Measurements from ENCODE around the gene IRF2. TPM values are rescaled to one million over a fixed set of nuclear protein-coding genes. Genes with fewer than 3 reads are reported as not detected.

The IRF2 gene
- 53.3 TPM for total RNA-seq
- long read RNA-seq, transcript IRF2-201 (9 exons, 2,303 nt) = major isoform, 43 of 73 reads
- long read RNA-seq, partial matches to known transcripts = 8 of 73 reads
- long read RNA-seq, other reads (novel, unspliced or antisense) = 22 of 73 reads

DNA sequence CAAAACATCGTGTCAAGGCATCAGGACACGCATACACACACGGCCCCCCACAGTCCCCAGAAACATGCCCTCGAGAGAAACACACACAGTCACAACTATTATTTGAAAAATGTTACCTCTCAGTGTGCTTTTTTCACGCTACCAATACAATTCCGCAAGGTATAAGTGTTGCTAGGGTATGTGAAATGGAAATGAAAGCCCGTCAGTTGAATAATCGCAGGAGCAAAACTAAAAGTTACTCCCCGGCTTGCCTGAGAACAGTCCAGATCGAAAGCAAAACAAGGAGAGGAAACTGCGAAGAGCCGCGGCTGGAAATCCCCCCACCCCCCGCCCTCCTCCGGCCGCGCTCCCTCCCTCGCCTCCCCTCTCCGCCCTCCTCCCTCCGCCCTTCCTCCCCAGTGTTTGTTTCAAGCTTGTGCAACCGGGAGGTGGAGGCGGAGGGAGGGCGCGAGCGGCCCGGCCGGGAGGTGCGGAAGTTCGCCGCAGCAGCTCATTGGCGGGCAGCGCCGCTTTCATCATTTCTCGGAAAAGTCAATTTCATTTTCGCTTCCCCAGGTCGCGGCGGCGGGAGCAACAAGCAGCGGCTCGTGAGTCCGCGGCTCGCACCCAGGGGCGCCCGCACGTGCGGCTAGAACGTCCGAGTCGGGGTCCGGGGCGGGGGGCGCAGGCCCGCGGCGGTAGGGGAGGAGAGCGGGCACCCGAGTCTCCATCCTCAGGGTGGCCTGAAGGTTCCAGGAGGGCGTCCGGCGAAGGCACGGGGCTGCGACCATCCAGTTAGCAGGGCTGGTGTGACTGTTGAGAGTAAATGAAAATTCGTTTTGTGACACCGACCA is at the start of gene IRF2:
IRF2 (minus strand) TSS at position 288 of the 833 bp plus-strand sequence. CDS start 45,486 bp downstream, outside the sequence.
- no peaks in the 10 kb centered on the region for H3K36me3 ChIP-seq
- peak; percentile 98 for DNase-seq
- H3K4me3 ChIP-seq = peak within 1 kb of the TSS; percentile 86
- no peaks in the 10 kb centered on the region for H3K9me3 ChIP-seq
- peak; percentile 94 to 96 for ATAC-seq
- H3K27ac ChIP-seq = peak within 1 kb of the TSS; percentile 99
- H3K27me3 ChIP-seq (ENCODE audit: low read depth) = no peaks in the 10 kb centered on the region
- intact Hi-C loops (cut with DNase I) = no loop called here
- TF ChIP-seq, protein P1, sequence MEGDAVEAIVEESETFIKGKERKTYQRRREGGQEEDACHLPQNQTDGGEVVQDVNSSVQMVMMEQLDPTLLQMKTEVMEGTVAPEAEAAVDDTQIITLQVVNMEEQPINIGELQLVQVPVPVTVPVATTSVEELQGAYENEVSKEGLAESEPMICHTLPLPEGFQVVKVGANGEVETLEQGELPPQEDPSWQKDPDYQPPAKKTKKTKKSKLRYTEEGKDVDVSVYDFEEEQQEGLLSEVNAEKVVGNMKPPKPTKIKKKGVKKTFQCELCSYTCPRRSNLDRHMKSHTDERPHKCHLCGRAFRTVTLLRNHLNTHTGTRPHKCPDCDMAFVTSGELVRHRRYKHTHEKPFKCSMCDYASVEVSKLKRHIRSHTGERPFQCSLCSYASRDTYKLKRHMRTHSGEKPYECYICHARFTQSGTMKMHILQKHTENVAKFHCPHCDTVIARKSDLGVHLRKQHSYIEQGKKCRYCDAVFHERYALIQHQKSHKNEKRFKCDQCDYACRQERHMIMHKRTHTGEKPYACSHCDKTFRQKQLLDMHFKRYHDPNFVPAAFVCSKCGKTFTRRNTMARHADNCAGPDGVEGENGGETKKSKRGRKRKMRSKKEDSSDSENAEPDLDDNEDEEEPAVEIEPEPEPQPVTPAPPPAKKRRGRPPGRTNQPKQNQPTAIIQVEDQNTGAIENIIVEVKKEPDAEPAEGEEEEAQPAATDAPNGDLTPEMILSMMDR (IDR thresholded peaks at IDR 0.05) = no peak
- peaks cover 62% of the 10 kb centered on the region for H3K4me1 ChIP-seq

DNA sequence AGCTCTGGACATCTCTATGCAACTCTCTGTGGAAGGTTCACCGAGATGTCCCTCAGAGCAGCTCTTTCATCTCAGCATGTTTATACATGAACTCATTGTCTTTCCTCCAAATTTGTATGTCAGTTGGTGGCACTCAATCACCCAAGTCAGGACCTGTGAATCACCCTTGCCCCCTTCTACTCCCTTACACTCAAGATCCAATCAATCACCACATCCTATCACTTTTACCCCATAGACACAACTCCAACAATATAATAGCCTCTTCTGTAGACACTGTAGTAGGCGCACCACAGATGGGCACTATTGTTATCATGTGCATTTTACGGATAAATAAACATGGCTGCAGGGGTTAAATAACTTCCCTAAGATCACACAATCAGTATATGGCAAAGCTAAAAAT is 41.3 kb upstream of the IRF2 start:
- TF ChIP-seq, protein P1 (IDR thresholded peaks at IDR 0.05) = no peak
- ATAC-seq (no peak), DNase-seq (no peak)
- Histone ChIP-seq H3K27ac (no peak overlapping the region), H3K27me3 (ENCODE audit: low read depth) (no peaks in the 10 kb centered on the region), H3K4me3 (no peak overlapping the region), H3K4me1 (peaks cover 15% of the 10 kb centered on the region), H3K36me3 (no peaks in the 10 kb centered on the region), H3K9me3 (no peaks in the 10 kb centered on the region)
- intact Hi-C loops (cut with DNase I) = no loop called here

DNA sequence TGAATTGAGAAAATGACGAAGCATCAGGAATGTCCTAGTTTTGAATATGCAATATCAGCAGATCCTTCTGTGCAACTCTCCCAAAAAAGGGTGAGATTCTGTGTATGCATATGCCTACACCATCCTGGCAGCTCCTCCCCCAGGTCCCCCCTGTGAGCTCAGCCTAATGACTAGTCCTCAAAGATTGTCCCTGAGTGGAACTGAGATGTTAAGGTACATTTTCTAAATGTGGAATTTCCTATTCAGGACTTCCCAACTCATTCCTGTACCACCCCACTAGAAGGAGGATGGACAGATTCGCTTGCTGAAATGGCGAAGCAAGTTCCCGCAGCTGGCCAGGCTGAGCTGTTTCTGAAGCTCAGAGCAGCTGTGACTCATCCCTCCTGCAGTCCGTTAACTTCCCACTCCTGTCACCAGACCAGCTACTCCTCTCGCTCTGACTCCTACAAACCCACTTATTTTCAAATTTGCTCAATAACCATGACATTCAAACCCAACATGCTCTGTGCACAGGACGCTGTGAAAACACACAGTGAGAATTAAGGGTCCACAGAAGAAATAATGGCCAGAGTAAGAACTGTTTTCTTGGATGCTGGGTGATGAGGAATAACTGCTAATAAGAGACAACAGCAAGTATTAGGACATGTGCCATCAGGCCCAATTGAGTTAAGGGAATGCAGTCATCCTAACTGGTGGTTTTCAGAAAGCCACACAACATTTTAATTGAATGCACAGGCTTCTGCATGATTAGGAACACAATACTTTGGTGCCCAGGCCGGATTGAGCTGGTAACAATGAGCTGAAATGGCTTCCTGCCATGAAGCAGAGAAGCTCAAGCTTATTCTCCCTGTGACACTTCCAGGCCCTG is 40.0 kb upstream of the IRF2 start:
- H3K9me3 ChIP-seq = no peaks in the 10 kb centered on the region
- peak overlapping the region; percentile 62 for H3K27ac ChIP-seq
- H3K36me3 ChIP-seq = no peaks in the 10 kb centered on the region
- DNase-seq (peak; percentile 73), ATAC-seq (peak; percentile 80 to 84)
- H3K4me1 ChIP-seq = peaks cover 15% of the 10 kb centered on the region
- intact Hi-C loops (cut with DNase I) = no loop called here
- no peaks in the 10 kb centered on the region for H3K27me3 ChIP-seq (ENCODE audit: low read depth)
- peak overlapping the region; percentile 17 for H3K4me3 ChIP-seq
- TF ChIP-seq, protein P1 (IDR thresholded peaks at IDR 0.05) = no peak

DNA sequence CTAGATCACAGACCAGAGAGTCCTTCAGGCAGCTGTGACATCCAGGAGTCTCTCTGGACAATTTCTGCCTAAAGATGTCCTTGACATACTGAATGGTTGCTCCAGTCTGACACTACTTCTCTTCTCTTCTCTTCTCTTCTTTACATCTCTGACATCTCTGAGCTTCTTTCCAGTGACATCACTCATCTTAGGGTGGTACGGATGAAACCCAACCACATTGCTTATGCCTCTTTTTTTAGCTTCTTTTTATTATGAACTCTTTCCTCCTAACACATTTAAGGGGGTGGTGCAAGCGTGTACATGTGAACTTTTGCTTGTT is 39.4 kb upstream of the IRF2 start:
- Histone ChIP-seq H3K36me3 (no peaks in the 10 kb centered on the region), H3K9me3 (no peaks in the 10 kb centered on the region), H3K4me1 (peaks cover 15% of the 10 kb centered on the region), H3K4me3 (peak overlapping the region; percentile 17), H3K27ac (peak overlapping the region; percentile 62), H3K27me3 (ENCODE audit: low read depth) (no peaks in the 10 kb centered on the region)
- DNase-seq (no peak), ATAC-seq (no peak)
- TF ChIP-seq, protein P1 (IDR thresholded peaks at IDR 0.05) = no peak
- intact Hi-C loops (cut with DNase I) = no loop called here

DNA sequence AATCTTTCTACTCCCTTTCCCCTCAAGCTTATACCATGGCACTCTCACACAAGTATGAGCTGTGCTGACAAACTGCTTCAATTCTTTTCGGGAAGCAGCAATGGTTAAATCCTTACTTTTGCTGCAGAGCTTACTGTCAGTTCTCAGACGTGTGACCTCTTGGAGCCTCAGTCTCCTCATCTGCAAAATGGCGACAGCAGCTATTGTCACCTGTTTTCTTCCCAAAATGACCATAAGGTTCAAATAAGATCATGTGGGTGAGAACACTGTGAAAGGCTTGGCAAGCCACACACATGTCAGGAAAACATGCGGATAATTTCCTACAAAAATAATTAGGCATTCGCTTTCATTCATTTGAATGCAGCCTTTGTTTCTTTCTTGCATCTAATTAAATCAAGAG is 36.8 kb upstream of the IRF2 start:
- DNase-seq (no peak), ATAC-seq (no peak)
- Histone ChIP-seq H3K4me1 (peaks cover 15% of the 10 kb centered on the region), H3K27me3 (ENCODE audit: low read depth) (no peaks in the 10 kb centered on the region), H3K36me3 (no peaks in the 10 kb centered on the region), H3K9me3 (no peaks in the 10 kb centered on the region), H3K4me3 (no peak overlapping the region), H3K27ac (no peak overlapping the region)
- intact Hi-C loops (cut with DNase I) = no loop called here
- TF ChIP-seq, protein P1 (IDR thresholded peaks at IDR 0.05) = no peak
